OCI-LY3 (cell line): ENCODE data around the gene FHL3.
A peak's percentile ranks its signal among the peaks of the same experiment; 100 is the strongest.
"Not testable (repeated sequence)": the region's sequence is repeated elsewhere in the genome, so short reads cannot be mapped to it uniquely, and the experiment has no call there.

Experiments used
- H2AFZ ChIP-seq: fragments of 200-600, 300-600 bp; shearing (Covaris generic); 2 replicates; pipeline ENCODE4 v1.6.0; 2014; ENCODE audit warnings: antibody characterized with exemption, low read depth, low read length
- H3K27ac ChIP-seq: fragments of 200-600, 300-600 bp; sonication (generic); 2 replicates; pipeline ENCODE4 v1.5.1; 2014; ENCODE audit warnings: mild to moderate bottlenecking, low read length, moderate library complexity, mixed read lengths
- H3K27me3 ChIP-seq: fragments of 200-600, 300-600 bp; sonication (generic); 2 replicates; pipeline ENCODE4 v1.6.1; 2014; ENCODE audit warnings: low read depth, low read length, mixed read lengths
- H3K36me3 ChIP-seq: fragments of 200-600, 300-600 bp; sonication (generic); replicated peaks from 2 replicates; pipeline ENCODE3; 2014; ENCODE audit warnings: low read depth, low read length, mixed read lengths
- H3K4me1 ChIP-seq: fragments of 300-600, 200-600 bp; sonication (generic); 2 replicates; pipeline ENCODE4 v1.6.1; 2014; ENCODE audit warnings: low read length, mixed read lengths
- H3K4me2 ChIP-seq: fragments of 200-600, 300-600 bp; sonication (generic); 2 replicates; pipeline ENCODE4 v1.6.1; 2014; ENCODE audit warnings: low read length, mixed read lengths
- H3K4me3 ChIP-seq: fragments of 300-600, 200-600 bp; sonication (generic); 2 replicates; pipeline ENCODE4 v1.5.1; 2014; ENCODE audit warnings: antibody characterized with exemption, mild to moderate bottlenecking, low read length, moderate library complexity
- H3K79me2 ChIP-seq: fragments of 300-600, 200-600 bp; shearing (Covaris generic); 2 replicates; pipeline ENCODE4 v1.6.1; 2014; ENCODE audit warnings: mild to moderate bottlenecking, low read length, mixed read lengths
- H3K9ac ChIP-seq: fragments of 300-600, 200-600 bp; shearing (Covaris generic); 2 replicates; pipeline ENCODE4 v1.6.0; 2014; ENCODE audit warnings: mild to moderate bottlenecking, low read length, moderate library complexity
- H3K9me3 ChIP-seq: fragments of 200-600, 300-600 bp; shearing (Covaris generic); 2 replicates; pipeline ENCODE4 v1.6.1; 2014; ENCODE audit warnings: low read length, mixed read lengths; ENCODE audit not compliant: insufficient read depth
- H4K20me1 ChIP-seq: fragments of 200-600, 300-600 bp; sonication (generic); 2 replicates; pipeline ENCODE4 v1.6.1; 2016; ENCODE audit warnings: low read length, mixed read lengths; ENCODE audit not compliant: insufficient read depth
- CTCF ChIP-seq: fragments of 200-600, 300-600 bp; sonication (generic); IDR thresholded peaks from 2 replicates; pipeline ENCODE4 v1.5.1; 2014; ENCODE audit warnings: antibody characterized with exemption, low read length, low read depth
- EZH2phosphoT487 ChIP-seq: fragments of 200-600 bp; shearing (Covaris generic); IDR thresholded peaks from 2 replicates; pipeline ENCODE4 v1.6.1; 2018; ENCODE audit warnings: antibody characterized with exemption, mixed run types, low read depth

FHL3 gene

GRCh38 chr1:37987679-37988078 is 17.6 kb downstream of the FHL3 start:
- Histone ChIP-seq H3K4me3 (no peak overlapping the region), H3K79me2 (peaks cover 30% of the 10 kb centered on the region)

GRCh38 chr1:37983546-37983945 is 21.8 kb downstream of the FHL3 start:
- no peaks in the 10 kb centered on the region for H4K20me1 ChIP-seq
- peaks cover 6% of the 10 kb centered on the region for H3K4me1 ChIP-seq
- no peaks in the 10 kb centered on the region for H3K27me3 ChIP-seq
- peaks cover 14% of the 10 kb centered on the region for H3K79me2 ChIP-seq
- no peak overlapping the region for H2AFZ ChIP-seq
- H3K36me3 ChIP-seq: peaks cover 38% of the 10 kb centered on the region
- H3K9me3 ChIP-seq: no peaks in the 10 kb centered on the region
- no peak overlapping the region for H3K4me3 ChIP-seq
- no peak overlapping the region for H3K9ac ChIP-seq
- H3K4me2 ChIP-seq: no peak overlapping the region
- TF ChIP-seq EZH2phosphoT487: no peak
- no peak for TF ChIP-seq CTCF
- no peak overlapping the region for H3K27ac ChIP-seq

More at GRCh38 chr1:37987679-37988078, 17.6 kb downstream of the FHL3 start:
- peaks cover 21% of the 10 kb centered on the region for H3K36me3 ChIP-seq
- no peak overlapping the region for H3K9ac ChIP-seq
- H3K27me3 ChIP-seq: no peaks in the 10 kb centered on the region
- H4K20me1 ChIP-seq: no peaks in the 10 kb centered on the region
- no peaks in the 10 kb centered on the region for H3K9me3 ChIP-seq
- peaks cover 7% of the 10 kb centered on the region for H3K4me1 ChIP-seq
- TF ChIP-seq CTCF (no peak), EZH2phosphoT487 (no peak)
- 0 out of 2 replicates have a peak overlapping the region, but pooled peaks have one; percentile 40 for H3K4me2 ChIP-seq
- H2AFZ ChIP-seq: no peak overlapping the region
- no peak overlapping the region for H3K27ac ChIP-seq

- H2AFZ ChIP-seq: no peak overlapping the region
Measured at GRCh38 chr1:37978541-37978940, 26.8 kb downstream of the FHL3 start.

GRCh38 chr1:37975083-37975482 is 30.2 kb downstream of the FHL3 start:
- not testable (repeated sequence) for H2AFZ ChIP-seq, H3K27ac ChIP-seq, H3K27me3 ChIP-seq, H3K4me3 ChIP-seq, H3K9me3 ChIP-seq, H3K4me2 ChIP-seq, H3K4me1 ChIP-seq, H3K9ac ChIP-seq, H4K20me1 ChIP-seq, H3K79me2 ChIP-seq
- peaks cover 26% of the 10 kb centered on the region for H3K36me3 ChIP-seq
- peak; percentile 42 for TF ChIP-seq CTCF

More at GRCh38 chr1:37978541-37978940, 26.8 kb downstream of the FHL3 start:
- Histone ChIP-seq H3K9me3 (no peaks in the 10 kb centered on the region), H3K4me2 (no peak overlapping the region), H4K20me1 (no peaks in the 10 kb centered on the region), H3K36me3 (peaks cover 38% of the 10 kb centered on the region), H3K27me3 (no peaks in the 10 kb centered on the region), H3K79me2 (no peaks in the 10 kb centered on the region), H3K27ac (no peak overlapping the region), H3K4me3 (no peak overlapping the region), H3K4me1 (no peaks in the 10 kb centered on the region), H3K9ac (no peak overlapping the region)
- TF ChIP-seq CTCF (no peak), EZH2phosphoT487 (no peak)
